ENCODE measurements around the gene ABHD18.
"Not testable (repeated sequence)": the region's sequence is repeated elsewhere in the genome, so short reads cannot be mapped to it uniquely, and the experiment has no call there.

The ABHD18 gene

DNA sequence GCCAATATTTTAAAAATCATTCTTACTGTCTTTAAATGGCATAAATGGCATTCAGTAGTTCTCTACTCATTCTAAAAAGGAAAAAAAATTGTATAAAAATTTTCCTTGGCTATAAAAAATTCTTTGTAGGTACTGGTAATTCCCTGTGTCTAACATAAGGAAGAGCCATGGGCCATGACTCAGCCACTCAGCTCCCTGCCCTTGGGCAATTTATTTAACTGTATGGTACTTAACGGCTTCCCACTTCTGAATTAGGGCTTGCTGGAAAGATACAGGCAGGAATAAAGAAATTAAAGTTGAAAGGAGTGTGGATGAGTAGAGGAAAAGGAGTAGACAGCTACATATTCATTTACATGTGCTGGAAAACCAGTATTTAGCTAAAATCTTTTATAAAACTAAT lies 30.6 kb downstream of the ABHD18 start:
- DNase-seq, result no peak

DNA sequence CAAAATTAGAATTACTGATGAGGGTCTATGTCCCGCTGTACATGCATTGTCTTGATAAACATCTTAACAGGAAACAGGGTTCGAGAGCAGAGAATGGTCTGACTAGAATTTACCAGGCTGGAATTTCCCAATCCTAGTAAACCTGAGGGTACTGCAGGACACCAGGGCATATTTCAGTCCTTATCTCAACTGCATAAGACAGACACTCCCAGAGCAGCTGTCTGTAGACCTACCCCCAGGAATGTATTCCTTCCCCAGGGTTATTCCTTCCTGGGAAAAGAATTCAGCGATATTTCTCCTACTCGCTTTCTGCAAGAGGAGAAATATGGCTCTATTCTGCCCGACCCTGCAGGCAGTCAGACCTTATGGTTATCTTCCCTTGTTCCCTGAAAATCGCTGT lies 31.3 kb downstream of the ABHD18 start:
- DNase-seq, result not testable (repeated sequence)

DNA sequence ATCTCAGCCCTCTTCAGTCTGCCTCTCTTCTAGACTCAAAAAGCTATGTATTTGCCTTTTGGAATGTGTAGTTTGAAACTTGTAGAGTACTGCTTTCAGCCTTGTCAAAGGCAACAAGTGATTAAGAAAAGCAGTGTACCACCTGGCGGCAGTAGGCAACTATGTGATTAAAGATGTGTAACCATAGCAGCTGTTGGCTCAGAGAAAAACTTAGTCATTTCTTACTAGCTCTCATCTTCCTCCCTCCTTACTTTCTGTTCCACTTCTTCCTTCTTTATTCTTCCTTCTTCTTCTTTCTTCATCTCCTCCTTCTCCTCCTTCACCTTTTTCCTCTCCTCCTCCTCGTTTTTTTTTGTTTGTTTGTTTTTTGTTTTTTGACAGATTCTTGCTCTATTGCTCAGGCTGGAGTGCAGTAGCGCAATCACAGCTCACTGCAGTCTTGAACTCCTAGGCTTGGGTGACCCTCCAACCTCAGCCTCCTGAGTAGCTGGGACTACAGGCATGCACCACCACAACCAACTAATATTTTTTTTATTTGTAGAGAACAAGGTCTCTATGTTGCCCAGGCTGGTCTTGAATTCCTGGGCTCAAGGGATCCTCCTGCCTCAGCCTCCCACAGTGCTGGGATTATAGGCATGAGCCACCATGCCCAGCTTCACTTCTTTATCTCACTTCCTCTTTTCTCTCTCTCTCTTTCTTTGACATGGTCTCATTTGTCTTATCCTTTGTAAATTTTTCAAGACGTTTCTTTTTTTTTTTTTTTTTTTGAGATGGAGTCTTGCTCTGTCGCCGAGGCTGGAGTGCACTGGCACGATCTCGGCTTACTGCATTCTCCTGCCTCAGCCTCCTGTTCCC lies 32.6 kb downstream of the ABHD18 start:
- no peak for DNase-seq

DNA sequence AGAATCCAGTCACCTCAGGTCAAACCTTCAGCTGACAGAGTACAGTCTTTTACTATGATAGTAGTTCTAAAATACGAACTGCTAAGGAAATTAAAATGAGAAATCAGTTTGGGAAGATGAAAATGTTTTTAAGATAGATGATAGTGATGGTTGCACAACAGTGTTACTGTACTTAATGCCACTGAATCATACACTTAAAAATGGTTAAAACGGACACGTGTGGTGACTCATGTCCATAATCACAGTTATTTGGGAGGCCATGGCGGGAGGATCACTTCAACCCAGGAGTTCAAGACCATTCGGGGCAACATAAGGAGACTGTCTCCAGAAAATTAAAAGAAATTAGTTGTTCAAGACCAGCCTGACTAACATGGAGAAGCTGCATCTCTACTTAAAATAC lies 41.4 kb downstream of the ABHD18 start:
- no peak for DNase-seq

DNA sequence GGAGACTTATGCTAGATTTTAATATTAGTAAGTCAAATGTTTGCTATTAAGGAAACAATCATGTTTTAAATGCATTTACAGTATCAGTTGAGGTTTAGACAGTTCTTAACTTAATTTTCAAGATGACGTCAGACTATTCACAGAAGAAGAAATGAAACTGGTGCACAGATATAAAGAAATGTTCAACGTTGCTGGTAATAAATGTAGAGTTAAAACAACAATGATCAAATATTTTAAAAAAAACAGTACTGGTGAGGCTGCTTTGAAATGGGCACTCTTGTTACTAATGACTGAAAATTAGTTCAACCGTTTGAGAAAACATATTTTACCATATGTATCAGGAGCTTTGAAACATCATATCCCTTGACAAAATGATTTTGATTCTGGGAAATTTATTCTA lies 44.2 kb downstream of the ABHD18 start:
- no peak for DNase-seq

DNA sequence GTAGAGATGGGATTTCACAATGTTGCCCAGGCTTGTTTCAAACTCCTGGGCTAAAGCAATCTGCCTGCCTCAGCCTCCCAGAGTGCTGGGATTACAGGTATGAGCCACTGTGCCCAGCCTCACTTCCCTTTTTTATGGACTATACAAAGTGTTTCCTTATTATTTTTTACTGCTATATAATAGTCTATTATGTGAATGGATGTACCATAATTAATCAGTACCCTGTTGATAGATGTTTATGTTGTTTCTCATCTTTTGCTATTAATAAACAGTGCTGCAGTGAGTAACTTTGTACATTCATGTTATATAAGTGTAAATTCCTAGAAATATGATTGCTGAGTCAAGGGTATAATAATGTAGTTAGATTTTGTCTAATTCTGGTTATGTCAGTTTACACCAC lies 60.1 kb downstream of the ABHD18 start:
- no peak for DNase-seq

DNA sequence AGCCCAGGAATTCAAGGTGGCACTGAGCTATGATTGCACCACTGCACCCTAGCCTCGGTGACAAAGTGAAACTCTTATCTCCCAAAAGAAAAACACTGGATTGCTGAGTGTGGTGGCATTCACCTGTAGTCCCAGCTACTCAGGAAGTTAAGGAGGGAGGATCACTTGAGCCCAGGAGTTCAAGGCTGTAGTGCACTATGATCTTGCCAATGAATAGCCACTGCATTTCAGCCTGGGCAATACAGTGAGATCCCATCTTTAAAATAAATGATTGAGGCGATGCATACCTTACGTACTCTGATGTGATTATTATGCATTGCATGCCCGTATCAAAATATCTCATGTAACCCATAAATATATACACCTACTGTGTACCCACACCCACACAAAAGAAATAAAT lies 64.7 kb downstream of the ABHD18 start:
- DNase-seq, result no peak

DNA sequence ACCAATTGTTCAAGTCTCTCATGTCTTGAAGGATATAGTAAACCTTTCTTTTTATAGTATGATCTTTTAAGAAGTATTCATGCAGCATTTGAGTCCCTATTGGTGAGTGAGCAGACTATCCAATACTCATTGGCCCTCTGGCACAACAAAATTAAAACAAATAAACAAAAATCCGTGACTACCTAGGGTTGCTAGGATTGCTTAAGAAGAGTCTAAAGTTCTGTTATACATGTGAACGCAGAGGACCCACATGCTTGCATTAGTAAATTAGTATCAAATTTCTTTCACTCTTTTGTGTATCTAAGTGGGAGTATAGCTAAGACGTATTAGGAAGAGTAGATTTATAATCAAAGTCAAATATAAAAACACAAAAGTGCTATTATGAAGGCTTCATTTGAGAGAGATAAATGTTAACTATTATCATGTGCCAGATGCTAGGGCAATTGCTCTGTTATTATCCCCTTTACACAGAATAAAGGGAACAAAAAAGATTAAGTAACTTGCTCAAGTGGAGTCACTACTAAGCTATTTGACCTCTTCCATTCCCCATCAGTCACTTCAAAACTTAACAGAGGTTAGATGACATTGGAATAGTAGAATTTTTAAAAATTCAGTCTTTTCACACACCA lies 66.7 kb downstream of the ABHD18 start:
- DNase-seq, result no peak

DNA sequence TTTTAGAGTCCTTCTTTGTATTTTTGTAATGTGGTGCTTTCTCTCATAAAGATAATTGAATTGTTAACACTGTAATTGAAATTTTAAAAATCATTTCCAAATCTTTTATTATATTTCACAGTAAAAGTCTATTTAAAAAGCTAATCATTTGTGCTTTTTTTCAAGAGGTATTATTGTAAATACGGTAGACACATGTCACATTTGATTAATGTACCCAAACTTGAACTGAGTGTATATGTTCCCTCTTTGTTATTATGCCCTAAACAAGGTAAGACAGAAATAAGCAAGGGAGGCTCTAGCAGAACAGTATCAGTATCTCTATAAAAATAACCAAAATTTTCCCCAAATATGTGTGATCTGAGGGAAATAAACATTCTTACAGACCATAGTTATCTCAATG lies 74.4 kb downstream of the ABHD18 start:
- DNase-seq, result no peak

DNA sequence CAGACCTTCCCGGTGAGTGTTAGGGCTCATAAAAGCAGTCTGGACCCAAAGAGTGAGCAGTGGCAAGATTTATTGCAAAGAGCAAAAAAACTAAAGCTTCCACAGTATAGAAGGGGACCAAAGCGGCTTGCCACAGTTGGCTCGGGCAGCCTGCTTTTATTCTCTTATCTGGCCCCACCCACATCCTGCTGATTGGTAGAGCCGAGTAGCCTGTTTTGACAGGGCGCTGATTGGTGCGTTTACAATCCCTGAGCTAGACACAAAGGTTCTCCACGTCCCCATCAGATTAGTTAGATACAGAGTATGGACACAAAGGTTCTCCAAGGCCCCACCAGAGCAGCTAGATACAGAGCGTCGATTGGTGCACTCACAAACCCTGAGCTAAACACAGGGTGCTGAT lies 81.8 kb downstream of the ABHD18 start:
- not testable (repeated sequence) for DNase-seq

DNA sequence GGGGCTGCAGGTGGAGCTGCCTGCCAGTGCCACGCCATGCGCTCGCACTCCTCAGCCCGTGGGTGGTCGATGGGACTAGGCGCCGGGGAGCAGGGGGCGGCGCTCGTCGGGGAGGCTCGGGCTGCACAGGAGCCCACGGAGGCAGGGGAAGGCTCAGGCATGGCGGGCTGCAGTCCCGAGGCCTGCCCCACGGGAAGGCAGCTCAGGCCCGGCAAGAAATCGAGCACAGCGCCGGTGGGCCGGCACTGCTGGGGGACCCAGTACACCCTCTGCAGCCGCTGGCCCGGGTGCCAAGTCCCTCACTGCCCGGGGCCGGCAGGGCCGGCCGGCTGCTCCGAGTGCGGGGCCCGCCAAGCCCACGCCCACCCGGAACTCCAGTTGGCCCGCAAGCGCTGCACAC lies 82.3 kb downstream of the ABHD18 start:
- DNase-seq, result not testable (repeated sequence)

DNA sequence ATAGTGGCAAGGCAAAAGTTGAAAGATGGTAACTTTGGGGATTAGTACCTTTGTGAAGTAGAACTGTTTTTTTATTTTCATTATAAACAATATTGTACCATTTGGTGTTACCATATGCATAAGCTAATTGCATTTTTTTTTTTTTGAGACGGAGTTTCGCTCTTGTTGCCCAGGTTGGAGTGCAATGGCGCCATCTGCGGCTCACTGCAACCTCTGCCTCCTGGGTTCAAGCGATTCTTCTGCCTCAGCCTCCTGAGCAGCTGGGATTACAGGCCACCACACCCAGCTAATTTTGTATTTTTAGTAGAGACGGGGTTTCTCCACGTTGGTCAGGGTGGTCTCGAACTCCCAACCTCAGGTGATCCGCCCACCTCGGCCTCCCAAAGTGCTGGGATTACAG lies 86.0 kb downstream of the ABHD18 start:
- not testable (repeated sequence) for DNase-seq

DNA sequence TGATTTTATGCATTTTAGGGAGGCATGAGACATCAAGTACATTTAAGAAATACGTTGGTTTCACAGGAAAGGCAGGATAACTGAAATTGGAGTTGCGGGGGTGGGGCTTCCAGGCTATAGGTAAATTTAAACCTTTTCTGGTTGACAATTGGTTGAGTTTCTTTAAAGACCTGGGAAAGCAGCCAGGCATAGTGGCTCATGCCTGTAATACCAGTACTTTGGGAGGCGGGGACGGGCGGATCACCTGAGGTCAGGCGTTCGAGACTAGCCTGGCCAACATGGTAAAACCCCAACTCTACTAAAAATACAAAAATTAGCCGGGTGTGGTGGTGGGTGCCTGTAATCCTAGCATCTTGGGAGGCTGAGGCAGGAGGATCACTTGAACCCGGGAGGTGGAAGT lies 89.7 kb downstream of the ABHD18 start:
- DNase-seq, result not testable (repeated sequence)

DNA sequence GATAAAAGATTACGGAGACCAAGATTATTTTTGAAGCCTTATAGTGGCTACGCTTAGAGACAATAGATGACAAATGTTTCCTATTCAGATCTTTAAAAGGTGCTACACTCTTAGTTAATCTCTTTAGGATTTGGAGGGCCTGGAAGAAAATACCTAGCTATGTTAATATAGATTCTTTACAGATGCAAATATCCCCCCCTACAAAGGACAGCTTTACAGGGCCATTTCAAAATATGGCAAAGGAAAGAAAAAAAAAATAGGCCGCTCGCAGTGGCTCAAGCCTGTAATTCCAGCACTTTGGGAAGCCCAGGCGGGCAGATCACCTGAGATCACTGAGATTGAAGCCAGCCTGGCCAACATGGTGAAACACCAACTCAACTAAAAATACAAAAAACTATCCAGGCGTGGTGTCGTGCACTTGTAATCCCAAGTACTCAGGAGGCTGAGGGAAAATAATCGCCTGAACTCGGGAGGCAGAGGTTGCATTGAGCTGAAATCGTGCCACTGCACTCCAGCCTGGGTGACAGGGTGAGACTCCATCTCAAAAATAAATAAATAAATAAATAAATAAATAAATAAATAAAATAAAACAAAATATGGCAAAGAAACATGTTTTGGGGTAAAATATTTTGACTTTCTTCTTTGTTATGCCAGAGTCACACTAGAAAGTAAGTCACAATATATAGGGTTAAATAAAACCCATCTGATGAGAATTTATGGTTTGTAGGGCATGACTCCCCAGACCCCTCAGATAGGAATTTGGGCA lies 90.4 kb downstream of the ABHD18 start:
- not testable (repeated sequence) for DNase-seq

DNA sequence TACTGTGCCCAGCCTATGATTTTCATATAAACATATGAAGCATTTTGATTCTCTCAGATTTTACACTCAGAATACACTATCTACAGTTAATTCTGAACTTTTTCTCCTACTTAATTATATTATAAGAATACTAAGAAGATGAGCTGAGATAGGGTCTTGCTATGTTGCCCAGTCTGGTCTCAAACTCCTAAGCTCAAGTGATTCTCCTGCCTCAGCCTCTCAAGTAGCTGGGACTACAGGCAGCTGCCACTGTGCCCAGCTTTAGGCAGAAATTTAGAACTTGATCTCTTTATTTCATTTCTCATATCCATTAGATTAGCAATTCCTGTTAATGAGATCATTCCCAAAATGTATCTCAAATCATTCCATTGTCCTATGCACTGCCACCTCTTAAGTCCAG lies 91.2 kb downstream of the ABHD18 start:
- DNase-seq, result no peak

DNA sequence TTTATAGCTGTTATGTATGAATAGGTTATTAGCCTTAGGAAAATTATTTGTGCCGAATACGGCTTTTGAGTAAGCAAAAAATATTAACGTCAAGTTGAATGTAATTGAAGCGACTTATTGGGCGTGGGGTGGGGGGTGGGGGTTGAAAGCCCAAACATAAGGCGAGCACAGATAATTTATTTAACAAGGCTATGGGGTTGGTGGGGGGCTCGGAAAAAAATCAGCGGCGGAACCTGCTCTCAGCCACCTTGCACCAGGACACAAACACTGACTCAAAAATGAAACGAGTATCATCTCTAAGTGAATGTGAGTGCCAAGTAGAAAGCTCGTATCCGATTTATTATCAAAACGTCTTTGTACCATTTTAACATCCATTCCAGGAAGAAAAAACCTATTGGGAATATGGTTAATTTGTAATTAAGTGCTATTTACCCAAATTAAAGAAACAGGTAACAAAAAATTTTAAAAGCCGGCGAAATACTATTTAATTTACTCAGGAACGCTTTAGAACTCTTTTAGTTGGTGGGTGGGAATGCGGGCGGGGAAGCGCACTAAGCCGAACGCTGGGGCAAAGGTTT lies 95.0 kb downstream of the ABHD18 start:
- peak; percentile 57 for DNase-seq

DNA sequence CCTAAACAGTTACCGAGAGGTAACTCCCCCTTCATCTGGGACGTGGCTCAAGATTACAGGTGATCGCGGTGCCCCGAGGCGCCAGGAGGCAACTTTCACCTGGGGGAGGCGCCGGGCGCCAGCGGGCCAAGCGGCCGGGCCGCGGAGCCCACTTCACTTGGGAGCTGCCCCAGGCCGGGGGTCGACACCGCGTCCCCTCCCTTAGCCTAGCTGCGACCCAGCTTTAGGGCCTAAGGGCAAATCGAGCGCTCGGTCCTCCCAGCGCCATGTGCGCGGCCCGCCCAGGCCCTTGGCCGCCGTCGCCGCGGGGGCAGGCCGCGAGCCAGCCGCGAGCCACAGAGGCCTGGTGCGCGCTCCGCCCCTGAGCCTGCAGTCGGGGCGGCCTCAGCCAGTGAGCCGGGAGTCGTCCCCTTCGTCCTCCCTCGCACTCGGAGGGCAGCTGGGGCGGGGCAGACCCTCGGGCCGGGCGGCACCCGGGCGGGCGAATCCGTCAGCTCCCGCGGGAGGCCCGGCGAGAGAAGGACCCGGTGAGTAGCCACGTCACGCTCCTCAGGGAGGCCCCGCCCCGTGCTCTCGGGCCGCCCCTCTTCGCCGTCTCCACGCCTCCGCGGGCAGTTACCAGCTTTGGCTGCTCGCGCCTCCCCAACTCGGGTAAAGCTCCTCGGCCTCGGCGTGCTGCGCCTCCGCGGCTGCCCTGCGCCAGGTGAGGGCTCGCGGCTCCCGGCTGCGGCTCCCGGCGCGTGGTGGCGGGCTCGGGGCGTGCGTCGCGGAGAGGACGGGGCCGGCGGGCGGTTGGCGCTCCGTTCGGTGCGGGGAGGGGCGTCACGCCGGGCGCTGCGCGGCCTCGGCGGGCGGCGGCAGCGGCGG lies 95.7 kb downstream of the ABHD18 start, which contains the start of gene LARP1B:
LARP1B (plus strand) TSS at position 614 of the 867 bp plus-strand sequence. CDS start 13,640 bp downstream, outside the sequence.
- peak; percentile 91 for DNase-seq

DNA sequence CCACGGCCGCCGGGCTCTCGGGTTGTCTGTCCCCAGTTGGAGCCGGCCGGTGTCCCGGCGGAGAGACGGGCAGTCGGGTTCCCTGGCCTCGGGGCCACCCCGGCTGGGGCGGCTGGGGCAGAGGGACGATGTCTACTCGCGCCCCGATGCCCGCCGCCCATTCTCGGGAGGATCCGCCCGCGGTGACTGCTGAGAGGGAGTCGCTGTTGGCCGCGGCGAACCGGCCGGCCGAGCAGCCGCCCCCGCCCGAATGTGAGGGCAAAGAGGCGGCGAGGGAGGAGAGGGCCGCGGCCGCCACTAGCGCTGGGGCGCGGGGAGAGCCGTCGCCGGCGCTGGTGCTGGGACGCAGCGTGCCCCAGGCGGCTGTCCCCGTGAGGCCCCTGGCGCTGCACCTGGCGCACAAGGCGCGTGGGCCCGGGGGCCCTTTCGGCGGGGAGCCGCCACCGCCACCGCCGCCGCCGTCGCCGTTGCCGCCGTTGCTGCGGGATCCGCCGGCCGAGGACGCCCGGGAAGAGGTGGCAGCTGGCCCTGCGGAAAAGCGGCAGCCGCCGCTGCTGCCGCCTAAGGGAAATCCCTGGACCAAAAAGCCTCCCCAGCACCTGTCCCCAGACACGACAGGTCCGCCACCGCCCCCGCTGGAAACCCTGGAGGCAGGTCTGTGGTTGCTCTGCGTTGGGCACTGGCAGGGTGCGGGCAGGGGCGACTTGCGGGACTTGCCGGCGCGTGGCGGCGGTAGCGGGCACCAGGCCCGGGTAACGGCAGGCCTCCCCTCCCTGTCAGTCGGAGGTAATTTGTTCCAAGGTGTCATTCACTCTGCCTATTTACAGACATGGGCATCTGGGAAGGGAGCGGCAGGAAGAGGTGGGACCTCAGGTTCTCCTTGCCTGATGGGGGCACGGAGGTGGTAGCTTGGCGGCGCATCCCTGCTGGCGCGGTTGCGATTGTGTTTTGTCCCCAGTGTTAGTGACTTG lies 96.6 kb downstream of the ABHD18 start:
- DNase-seq, result peak; percentile 71

DNA sequence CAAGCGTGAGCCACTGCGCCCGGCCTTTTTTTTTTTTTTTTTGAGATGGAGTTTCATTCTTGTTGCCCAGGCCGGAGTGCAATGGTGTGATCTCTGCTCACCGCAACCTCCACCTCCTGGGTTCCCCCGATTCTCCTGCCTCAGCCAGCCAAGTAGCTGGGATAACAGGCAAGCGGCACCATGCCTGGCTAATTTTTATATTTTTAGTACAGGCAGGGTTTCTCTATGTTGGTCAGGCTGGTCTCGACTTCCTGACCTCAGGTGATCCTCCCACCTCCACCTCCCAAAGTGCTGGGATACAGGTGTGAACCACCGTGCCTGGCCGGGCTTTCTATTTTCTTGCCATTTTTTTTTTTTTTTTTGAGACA lies 101.2 kb downstream of the ABHD18 start:
- DNase-seq, result not testable (repeated sequence)

DNA sequence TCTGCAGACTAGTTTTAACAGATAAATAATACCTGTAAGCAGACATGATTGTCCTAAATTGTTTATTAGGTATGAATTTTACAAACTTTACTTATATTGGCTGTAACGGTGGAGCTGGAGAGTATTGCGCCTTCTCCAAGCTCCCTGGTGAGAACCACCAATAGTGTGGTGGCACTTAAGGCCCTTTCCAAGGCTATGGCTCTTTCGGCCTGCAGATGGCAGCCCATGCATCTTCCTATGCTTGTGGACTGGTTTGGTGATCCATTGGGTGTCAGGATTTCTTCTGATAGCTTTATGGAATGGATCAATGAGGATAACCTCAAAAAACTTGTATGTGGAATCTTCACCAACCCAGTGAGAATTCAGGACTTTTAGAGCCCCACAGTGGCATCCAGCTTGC lies 103.7 kb downstream of the ABHD18 start:
- no peak for DNase-seq

DNA sequence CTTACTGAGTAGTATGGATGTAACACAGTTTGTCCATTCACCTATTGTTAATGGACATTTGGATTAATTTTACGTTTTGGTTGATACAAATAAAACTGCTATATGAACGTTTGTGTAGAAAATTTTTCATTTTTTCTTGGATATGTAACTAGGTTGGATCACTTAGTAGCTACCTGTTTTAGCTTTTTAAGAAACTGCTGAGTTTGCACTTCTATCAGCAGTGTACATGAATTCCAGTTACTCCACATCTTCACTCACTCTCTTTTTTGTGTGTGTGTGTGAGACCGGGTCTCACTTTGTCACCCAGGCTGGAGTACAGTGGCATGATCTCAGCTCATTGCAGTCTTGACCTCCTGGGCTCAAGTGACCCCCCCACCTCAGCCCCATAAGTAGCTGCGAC lies 111.3 kb downstream of the ABHD18 start:
- DNase-seq, result no peak
